Brain microvascular endothelial cell (primary cell): ENCODE measurements around the gene CCR7.

Source experiments
- DNase-seq: peaks from one replicate; pipeline ENCODE4 v3.0.0-alpha.2; 2020
- H3K27ac ChIP-seq: fragments of 250-450 bp; sonication (Bioruptor Pico); 2 replicates; pipeline ENCODE4 v1.5.1; 2020; ENCODE audit warnings: mild to moderate bottlenecking, moderate library complexity
- H3K27me3 ChIP-seq: fragments of 250-450 bp; sonication (Bioruptor Pico); replicated peaks from 2 replicates; pipeline ENCODE4 v1.5.1; 2020; ENCODE audit warnings: mild to moderate bottlenecking
- H3K36me3 ChIP-seq: fragments of 250-450 bp; sonication (Bioruptor Pico); replicated peaks from 2 replicates; pipeline ENCODE4 v1.5.1; 2020; ENCODE audit warnings: mild to moderate bottlenecking
- H3K4me3 ChIP-seq: 2 replicates; pipeline ENCODE4 v1.5.1; 2011; ENCODE audit warnings: low read depth, mild to moderate bottlenecking, control low read depth, low read length, moderate library complexity
- CTCF ChIP-seq: IDR thresholded peaks from 2 replicates; pipeline ENCODE4 v1.5.1; 2011; ENCODE audit warnings: low read depth, mild to moderate bottlenecking, moderate library complexity, low read length, control low read depth, inconsistent platforms; ENCODE audit errors: missing control alignments
- in situ Hi-C: cut with HindIII; loops from 2 replicates; pipeline ENCODE4 v1.10.0; 2017; ENCODE audit warnings: low sequenced_read_pairs, low pct_ligation_motif_present

CCR7 gene

GRCh38 chr17:40610359-40610758 lies 45.1 kb upstream of the CCR7 start:
- H3K27me3 ChIP-seq = peaks cover 3% of the 10 kb centered on the region
- H3K27ac ChIP-seq = no peak overlapping the region
- H3K36me3 ChIP-seq = no peaks in the 10 kb centered on the region
- no peak for TF ChIP-seq CTCF
- H3K4me3 ChIP-seq = no peak overlapping the region
- in situ Hi-C loops = no loop called here
- DNase-seq = no peak

DNA sequence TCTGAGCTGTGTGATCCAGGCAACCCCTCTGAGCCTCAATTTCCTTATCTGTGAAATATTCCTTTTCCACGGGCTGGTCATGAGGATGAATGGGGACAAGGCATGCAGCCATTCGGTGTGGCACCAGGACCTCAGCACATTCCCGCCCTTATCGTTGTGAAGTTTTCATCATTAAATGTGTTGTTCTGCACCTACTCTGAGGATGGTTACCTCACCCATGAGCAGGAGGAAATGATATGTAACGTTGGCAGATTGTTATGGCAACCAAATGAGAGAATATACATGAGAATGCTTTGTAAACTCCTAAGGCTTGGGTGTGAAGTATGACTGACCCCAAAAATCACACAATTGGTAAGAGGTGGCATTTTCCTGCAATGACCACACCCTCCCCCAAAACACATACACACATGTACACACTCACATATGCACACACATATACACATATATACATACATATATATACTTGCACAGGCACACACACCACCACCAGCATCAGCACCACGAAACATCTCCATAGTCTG lies 42.8 kb upstream of the CCR7 start:
- in situ Hi-C loops = no loop called here
- TF ChIP-seq CTCF = no peak
- peaks cover 3% of the 10 kb centered on the region for H3K27me3 ChIP-seq

DNA sequence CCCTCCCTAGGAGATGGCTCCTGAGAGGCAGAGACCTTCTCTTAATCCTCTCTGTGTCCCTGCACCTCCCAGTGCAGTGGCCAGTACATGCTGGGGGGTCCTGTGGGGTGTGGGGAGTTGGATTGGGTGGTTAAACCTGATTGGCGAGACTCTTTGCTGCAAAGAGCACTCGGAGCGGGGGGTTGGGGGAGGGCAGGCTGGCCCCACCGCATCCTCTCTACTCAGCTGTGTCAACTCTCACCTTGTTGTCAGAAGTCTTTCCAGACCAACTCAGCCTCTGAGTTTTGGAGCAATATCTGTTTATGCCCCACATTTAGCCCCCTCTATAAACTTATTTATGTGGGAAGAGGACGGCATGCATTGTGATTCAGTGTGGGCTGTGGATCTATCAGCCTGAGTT lies 42.4 kb upstream of the CCR7 start:
- Histone ChIP-seq H3K27me3 (peaks cover 3% of the 10 kb centered on the region), H3K27ac (no peak overlapping the region)
- no peak for DNase-seq

More for the DNA sequence above, 42.8 kb upstream of the CCR7 start:
- no peak for DNase-seq
- Histone ChIP-seq H3K27ac (no peak overlapping the region), H3K4me3 (no peak overlapping the region), H3K36me3 (no peaks in the 10 kb centered on the region)

GRCh38 chr17:40606548-40607353 lies 41.5 kb upstream of the CCR7 start:
- no peaks in the 10 kb centered on the region for H3K36me3 ChIP-seq
- no peak for DNase-seq
- H3K27ac ChIP-seq = no peak overlapping the region
- in situ Hi-C loops = no loop called here
- H3K27me3 ChIP-seq = no peaks in the 10 kb centered on the region
- H3K4me3 ChIP-seq = no peak overlapping the region
- no peak for TF ChIP-seq CTCF

More for the DNA sequence above, 42.4 kb upstream of the CCR7 start:
- no peaks in the 10 kb centered on the region for H3K36me3 ChIP-seq
- in situ Hi-C loops = no loop called here
- no peak for TF ChIP-seq CTCF
- no peak overlapping the region for H3K4me3 ChIP-seq

- in situ Hi-C loops = no loop called here
- DNase-seq = no peak
- Histone ChIP-seq H3K4me3 (no peak overlapping the region), H3K36me3 (no peaks in the 10 kb centered on the region), H3K27me3 (no peaks in the 10 kb centered on the region), H3K27ac (no peak overlapping the region)
- no peak for TF ChIP-seq CTCF
Measured at GRCh38 chr17:40605306-40605705, 40.0 kb upstream of the CCR7 start.
